Activated naive CD8-positive, alpha-beta T cell (primary cell): ENCODE results near the gene TESK2.

Experiments used
- H3K27ac Mint-ChIP-seq: one replicate; pipeline ENCODE4 v1.8.0; 2021; ENCODE audit warnings: mixed read lengths
- H3K27me3 Mint-ChIP-seq: one replicate; pipeline ENCODE4 v1.8.0; 2021; ENCODE audit warnings: mixed read lengths
- H3K36me3 Mint-ChIP-seq: one replicate; pipeline ENCODE4 v1.8.0; 2021; ENCODE audit warnings: mixed read lengths
- H3K4me1 Mint-ChIP-seq: one replicate; pipeline ENCODE4 v1.8.0; 2021; ENCODE audit warnings: low read depth, mixed read lengths
- H3K4me3 Mint-ChIP-seq: one replicate; pipeline ENCODE4 v1.8.0; 2021; ENCODE audit warnings: mild to moderate bottlenecking, mixed read lengths
- H3K9me3 Mint-ChIP-seq: one replicate; pipeline ENCODE4 v1.8.0; 2021; ENCODE audit warnings: low read depth, mixed read lengths

TESK2 gene

DNA sequence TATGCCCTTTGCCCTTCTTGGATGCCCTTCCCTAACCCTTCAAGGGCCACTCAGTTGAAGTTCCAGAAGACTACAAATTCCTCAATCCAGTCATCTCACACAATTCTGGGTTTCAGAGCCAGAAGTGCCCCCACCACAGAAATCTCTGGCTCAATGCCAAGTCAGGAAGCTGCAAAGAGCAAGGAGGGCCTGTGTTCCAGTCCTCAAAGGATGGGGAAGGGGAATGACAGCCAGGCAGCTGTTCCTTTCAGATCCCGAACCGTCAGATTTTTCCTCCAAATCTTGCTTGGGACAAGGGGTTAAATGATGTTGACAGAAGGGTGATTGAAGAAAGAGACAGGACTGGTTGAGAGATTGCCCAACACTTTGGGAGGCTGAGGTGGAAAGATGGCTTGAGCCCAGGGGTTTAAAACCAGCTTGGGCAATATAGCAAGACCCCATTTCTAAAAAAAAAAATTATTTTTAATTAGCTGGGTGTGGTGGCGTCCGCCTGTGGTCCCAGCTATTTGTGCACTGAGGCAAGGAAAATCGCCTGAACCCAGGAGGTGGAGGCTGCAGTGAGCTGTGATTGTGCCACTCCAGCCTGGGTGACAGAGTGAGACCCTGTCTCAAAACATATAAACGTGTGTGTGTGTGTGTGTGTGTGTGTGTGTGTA lies 165.0 kb downstream of the TESK2 start:
- Mint-ChIP-seq H3K4me3 (peak overlapping the region; percentile 88), H3K27me3 (no peaks in the 10 kb centered on the region), H3K9me3 (no peaks in the 10 kb centered on the region), H3K27ac (no peak overlapping the region), H3K36me3 (peaks cover 3% of the 10 kb centered on the region), H3K4me1 (peaks cover 14% of the 10 kb centered on the region)

DNA sequence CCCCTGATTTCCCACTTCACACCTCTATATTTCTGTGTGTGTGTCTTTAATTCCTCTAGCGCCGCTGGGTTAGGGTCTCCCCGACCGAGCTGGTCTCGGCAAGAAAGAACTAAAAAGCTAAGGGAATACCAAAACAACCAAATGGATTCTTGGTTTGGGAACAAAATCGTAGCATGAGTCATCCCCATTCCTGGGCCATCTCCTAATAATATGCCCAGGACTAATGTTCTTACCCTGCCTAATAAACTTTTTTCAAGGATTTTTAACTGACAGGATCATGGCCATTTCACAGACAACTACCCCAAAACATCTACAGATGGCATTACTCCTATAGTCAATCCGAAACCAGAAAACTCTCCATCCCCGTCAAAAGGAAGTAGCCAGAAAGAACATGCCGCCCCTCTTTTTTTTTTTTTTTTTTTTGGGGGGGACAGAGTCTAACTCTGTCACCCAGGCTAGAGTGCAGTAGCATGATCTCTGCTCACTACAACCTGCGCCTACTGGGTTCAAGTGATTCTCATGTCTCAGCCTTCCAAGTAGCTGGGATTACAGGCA lies 168.4 kb downstream of the TESK2 start:
- H3K4me1 Mint-ChIP-seq = peaks cover 4% of the 10 kb centered on the region

DNA sequence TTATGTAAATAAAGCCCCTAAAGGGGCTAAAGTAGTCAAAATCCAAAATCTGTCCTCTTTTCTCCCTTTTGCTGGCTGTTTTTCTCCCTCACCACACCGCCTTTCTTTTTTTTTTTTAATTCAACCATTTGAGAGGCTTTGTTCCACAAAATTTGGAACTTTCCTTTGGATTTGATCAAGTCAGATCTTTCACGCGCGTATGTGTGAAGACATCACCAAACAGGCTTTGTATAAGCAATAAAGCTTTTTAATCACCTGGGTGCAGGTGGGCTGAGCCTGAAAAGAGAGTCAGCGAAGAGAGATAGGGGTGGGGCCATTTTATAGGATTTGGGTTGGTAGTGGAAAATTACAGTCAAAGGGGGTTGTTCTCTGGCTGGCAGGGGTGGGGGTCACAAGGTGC lies 169.5 kb downstream of the TESK2 start:
- H3K4me3 Mint-ChIP-seq = no peak overlapping the region
- no peak overlapping the region for H3K27ac Mint-ChIP-seq
- H3K4me1 Mint-ChIP-seq = peaks cover 4% of the 10 kb centered on the region
- no peaks in the 10 kb centered on the region for H3K9me3 Mint-ChIP-seq
- no peaks in the 10 kb centered on the region for H3K27me3 Mint-ChIP-seq
- no peaks in the 10 kb centered on the region for H3K36me3 Mint-ChIP-seq

More for the DNA sequence above, 168.4 kb downstream of the TESK2 start:
- H3K36me3 Mint-ChIP-seq = no peaks in the 10 kb centered on the region
- no peak overlapping the region for H3K27ac Mint-ChIP-seq
- no peak overlapping the region for H3K4me3 Mint-ChIP-seq
- H3K27me3 Mint-ChIP-seq = no peaks in the 10 kb centered on the region
- no peaks in the 10 kb centered on the region for H3K9me3 Mint-ChIP-seq

DNA sequence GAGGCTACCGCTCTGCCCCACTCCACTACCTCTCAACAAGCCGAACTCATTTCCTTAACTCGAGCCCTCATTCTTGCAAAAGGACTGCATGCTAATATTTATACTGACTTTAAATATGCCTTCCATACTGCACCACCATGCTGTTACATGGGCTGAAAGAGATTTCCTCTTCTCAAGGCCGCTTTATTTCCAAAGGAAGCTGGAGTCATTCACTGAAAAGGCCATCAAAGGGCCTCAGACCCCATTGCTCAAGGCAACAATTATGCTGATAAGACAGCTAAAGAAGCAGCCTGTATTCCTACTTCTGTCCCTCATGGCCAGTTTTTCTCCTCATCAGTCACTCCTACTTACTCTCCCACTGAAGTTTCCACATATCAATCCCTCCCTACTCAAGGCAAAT lies 171.2 kb downstream of the TESK2 start:
- Mint-ChIP-seq H3K4me1 (no peaks in the 10 kb centered on the region), H3K36me3 (no peaks in the 10 kb centered on the region), H3K4me3 (no peak overlapping the region), H3K9me3 (no peaks in the 10 kb centered on the region), H3K27ac (no peak overlapping the region), H3K27me3 (no peaks in the 10 kb centered on the region)

DNA sequence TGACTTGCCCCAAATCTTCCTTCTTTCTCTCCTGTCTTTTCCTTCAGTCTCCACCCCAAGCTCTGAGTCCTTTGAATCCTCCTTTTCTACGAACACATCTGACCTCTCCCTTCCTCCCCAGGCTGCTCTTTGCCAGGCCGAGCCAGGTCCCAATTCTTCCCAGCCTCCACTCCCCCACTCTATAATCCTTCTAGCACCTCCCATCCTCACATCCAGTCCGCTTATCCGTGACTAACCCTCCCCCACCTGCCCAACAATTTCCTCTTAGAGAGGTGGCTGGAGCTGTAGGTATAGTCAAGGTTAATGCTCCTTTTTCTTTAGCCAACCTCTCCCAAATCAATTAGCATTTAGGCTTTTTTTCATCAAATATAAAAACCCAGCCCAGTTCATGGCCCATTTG lies 173.8 kb downstream of the TESK2 start:
- H3K27ac Mint-ChIP-seq = no peak overlapping the region
- H3K36me3 Mint-ChIP-seq = no peaks in the 10 kb centered on the region
- no peak overlapping the region for H3K4me3 Mint-ChIP-seq
- no peaks in the 10 kb centered on the region for H3K9me3 Mint-ChIP-seq
- peaks cover 2% of the 10 kb centered on the region for H3K27me3 Mint-ChIP-seq
- no peaks in the 10 kb centered on the region for H3K4me1 Mint-ChIP-seq

DNA sequence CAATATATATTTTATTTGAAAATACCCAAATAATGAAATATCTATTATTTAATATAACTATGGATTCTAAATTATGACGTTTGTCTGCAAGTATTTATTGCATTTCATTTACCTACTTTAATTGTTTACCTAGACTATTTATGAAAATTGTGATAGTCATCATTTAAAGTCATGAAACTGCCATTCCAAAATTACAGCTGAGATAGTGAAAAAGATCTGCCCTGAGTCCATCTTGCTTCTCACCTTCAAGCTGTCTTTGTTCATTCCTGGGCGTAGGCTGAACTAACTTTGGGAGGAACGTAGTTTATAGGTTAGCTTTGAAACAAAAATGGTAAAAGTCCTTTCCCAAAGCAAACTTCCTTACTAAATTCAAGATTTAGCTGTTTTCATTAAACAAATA lies 176.7 kb downstream of the TESK2 start:
- Mint-ChIP-seq H3K36me3 (no peaks in the 10 kb centered on the region), H3K9me3 (no peaks in the 10 kb centered on the region), H3K27ac (no peak overlapping the region), H3K27me3 (peaks cover 2% of the 10 kb centered on the region), H3K4me3 (no peak overlapping the region), H3K4me1 (no peaks in the 10 kb centered on the region)

DNA sequence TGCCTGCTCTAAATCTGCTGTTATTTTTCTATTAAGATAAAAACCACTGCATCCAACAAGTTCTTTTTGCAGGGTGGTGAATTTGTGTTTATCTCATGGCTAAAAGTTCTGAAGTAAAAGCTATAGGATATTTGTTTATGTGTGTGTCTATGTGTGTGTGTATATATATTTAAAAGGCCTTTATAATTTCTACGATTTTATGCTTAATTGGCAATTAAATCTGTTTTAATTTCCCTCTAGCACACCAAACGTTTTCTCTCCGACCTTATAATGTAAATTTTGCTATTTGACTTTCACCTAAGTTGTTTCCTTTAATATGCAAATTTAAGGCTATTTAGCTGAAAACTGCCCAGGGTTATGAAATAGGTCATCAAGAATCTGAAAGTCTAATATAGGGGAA lies 184.1 kb downstream of the TESK2 start:
- peak overlapping the region; percentile 30 for H3K4me3 Mint-ChIP-seq
- no peak overlapping the region for H3K27ac Mint-ChIP-seq
- no peaks in the 10 kb centered on the region for H3K36me3 Mint-ChIP-seq
- H3K9me3 Mint-ChIP-seq = no peaks in the 10 kb centered on the region
- H3K27me3 Mint-ChIP-seq = no peaks in the 10 kb centered on the region
- H3K4me1 Mint-ChIP-seq = peaks cover 34% of the 10 kb centered on the region

DNA sequence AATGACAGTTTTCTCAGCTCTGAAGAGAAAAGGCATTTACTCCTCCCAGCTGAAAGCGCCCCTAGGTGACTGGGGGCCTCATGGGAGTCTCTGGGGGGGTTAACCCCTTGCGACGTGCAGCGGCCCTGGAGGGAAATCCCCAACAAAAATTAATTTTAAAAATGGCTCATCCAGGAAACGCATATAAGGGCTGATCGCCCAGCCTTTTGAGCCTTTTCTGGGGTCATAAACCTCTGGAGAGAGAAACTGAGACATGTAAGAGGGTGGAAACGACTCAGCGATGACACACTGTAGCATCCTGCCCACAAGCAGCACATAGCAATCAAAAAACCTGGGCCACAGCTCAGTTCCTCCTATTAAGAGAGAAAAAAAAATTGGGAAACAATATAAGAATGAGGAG lies 184.6 kb downstream of the TESK2 start:
- Mint-ChIP-seq H3K9me3 (no peaks in the 10 kb centered on the region), H3K27me3 (no peaks in the 10 kb centered on the region), H3K4me1 (peaks cover 36% of the 10 kb centered on the region), H3K4me3 (peak overlapping the region; percentile 83), H3K27ac (peak overlapping the region; percentile 89), H3K36me3 (no peaks in the 10 kb centered on the region)

DNA sequence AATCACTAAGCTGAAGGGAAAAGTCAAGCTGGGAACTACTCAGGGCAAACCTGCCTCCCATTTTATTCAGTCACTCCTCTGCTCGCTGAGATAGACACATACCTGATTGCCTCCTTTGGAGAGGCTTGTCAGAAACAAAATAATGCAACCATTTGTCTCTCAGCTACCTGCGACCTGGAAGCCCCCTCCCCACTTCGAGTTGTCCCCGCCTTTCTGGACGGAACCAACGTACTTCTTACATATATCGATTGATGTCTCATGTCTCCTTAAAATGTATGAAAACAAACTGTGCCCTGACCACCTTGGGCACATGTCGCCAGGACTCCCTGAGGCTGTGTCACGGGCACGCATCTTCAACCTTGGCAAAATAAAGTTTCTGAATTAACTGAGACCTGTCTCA lies 185.7 kb downstream of the TESK2 start:
- Mint-ChIP-seq H3K36me3 (no peaks in the 10 kb centered on the region), H3K4me3 (peak overlapping the region; percentile 83), H3K27ac (peak overlapping the region; percentile 96), H3K4me1 (peaks cover 36% of the 10 kb centered on the region), H3K9me3 (no peaks in the 10 kb centered on the region), H3K27me3 (no peaks in the 10 kb centered on the region)

DNA sequence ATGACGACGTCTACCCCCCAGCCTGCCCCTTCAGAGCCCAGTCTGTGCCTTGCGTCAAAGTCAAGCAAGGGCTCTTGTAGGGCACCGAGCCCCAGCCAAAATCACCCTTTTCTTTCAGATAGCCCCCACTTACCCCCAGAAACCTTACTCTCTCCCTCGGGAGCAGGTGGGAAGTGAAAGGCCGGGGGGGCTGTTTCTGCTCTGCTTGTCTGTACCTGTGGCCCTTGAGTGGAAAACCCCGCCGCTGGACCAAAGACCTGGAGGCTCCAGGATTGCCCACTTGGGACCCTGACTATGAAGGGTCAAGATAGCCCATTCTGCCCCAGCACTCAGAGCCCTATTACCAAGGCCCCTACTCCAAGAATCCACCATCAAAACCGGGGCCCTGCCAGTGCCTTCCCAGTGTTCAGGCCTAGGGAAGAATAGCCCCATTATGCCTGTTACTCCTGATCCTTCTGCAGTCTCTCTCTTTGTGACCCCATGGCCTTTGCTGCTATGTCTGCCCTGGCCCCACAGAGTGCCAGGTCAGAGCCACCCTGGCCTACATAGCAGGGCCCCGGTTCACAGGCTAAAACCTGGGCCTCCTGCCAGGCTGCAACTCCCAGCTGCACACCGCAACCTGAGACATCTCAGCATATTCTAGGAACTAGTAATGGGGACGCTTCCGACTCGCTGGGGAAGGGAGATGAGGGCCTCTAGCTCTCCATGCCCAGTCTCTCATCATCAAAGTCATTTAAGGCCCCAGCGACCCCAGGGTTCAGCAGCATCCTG lies 186.5 kb downstream of the TESK2 start:
- peak overlapping the region; percentile 91 for H3K4me3 Mint-ChIP-seq
- peaks cover 36% of the 10 kb centered on the region for H3K4me1 Mint-ChIP-seq
- no peaks in the 10 kb centered on the region for H3K27me3 Mint-ChIP-seq
- no peaks in the 10 kb centered on the region for H3K36me3 Mint-ChIP-seq
- H3K27ac Mint-ChIP-seq = peak overlapping the region; percentile 96
- H3K9me3 Mint-ChIP-seq = no peaks in the 10 kb centered on the region

DNA sequence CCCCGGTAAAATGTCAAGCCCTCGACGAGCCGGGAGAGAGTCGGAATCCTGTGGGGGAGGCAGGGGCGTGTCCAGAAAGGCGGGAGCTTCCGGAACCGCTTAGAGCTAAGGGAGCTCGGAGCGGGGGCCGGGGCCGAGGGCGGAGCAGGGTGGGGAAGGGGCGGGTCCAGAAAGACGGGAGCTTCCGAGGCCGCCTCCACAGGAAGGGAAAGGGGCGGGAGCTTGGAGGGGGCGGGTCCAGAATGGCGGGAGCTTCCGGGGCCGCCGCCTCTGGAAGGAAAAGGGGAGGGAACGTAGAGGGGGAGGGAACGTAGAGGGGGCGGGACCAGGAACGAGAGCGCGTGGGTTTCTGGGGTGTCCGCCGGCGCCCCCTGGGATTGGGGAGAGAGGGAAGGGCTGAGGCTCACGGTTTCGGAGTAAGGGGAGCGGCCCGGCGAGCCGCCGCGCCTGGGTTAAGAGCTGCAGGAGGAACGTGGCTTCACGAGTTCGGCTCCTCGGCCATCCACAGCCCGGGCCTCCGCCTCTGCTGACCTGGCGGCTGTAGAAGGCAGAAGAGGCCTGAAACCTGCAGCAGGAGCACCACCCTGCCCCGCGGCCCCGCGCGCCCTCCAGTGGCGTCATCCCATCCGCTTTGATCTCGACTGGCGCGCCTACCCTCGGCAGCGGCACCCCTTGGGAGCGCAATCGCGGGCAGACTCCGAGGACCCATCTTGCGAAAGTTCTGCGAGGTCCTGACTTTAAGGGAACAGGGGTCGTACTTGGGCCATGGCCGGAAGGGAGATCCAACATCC lies 187.2 kb downstream of the TESK2 start:
- H3K27ac Mint-ChIP-seq = peak overlapping the region; percentile 96
- H3K36me3 Mint-ChIP-seq = no peaks in the 10 kb centered on the region
- peak overlapping the region; percentile 91 for H3K4me3 Mint-ChIP-seq
- H3K4me1 Mint-ChIP-seq = peaks cover 36% of the 10 kb centered on the region
- no peaks in the 10 kb centered on the region for H3K9me3 Mint-ChIP-seq
- H3K27me3 Mint-ChIP-seq = no peaks in the 10 kb centered on the region

DNA sequence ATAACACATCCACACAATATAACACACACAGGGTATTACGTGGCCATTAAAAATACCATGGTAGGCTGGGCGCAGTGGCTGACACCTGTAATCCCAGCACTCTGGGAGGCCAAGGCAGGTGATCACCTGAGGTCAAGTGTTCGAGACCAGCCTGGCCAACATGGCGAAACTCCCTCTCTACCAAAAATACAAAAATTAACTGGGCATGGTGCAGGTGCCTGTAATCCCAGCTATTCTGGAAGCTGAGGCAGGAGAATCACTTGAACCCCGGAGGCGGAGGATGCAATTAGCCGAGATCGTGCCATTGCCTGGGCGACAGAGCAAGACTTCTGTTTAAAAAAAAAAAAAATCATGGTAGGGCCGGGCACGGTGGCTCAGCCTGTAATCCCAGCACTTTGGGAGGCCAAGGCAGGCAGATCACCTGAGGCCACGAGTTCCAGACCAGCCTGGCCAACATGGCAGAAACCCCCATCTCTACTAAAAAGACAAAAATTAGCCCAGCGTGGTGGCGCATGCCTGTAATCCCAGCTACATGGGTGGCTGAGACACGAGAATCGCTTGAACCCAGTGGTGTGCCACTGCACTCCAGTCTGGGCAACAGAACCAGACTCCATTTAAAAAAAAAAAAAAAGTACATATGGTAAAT lies 188.3 kb downstream of the TESK2 start:
- no peaks in the 10 kb centered on the region for H3K36me3 Mint-ChIP-seq
- peak overlapping the region; percentile 16 for H3K27ac Mint-ChIP-seq
- H3K4me3 Mint-ChIP-seq = peak overlapping the region; percentile 48
- no peaks in the 10 kb centered on the region for H3K9me3 Mint-ChIP-seq
- no peaks in the 10 kb centered on the region for H3K27me3 Mint-ChIP-seq
- H3K4me1 Mint-ChIP-seq = peaks cover 36% of the 10 kb centered on the region

DNA sequence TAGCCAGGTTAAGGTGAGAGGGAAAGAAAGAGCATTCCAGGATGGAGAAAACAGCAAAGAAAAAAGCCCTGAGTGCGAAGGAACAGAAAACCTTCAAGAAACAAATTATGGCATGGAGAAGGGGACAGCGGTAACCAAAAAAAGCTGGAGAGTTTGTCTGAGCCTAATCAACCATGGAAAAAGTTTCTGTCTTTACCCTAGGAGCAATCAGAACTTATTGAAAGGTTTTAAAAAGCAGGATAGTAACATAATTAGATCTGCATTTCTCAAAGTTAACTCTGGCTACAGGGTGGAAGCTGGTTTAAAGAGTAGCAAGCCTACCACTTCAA lies 190.3 kb downstream of the TESK2 start:
- H3K36me3 Mint-ChIP-seq = no peaks in the 10 kb centered on the region
- no peaks in the 10 kb centered on the region for H3K27me3 Mint-ChIP-seq
- peaks cover 21% of the 10 kb centered on the region for H3K4me1 Mint-ChIP-seq
- no peak overlapping the region for H3K27ac Mint-ChIP-seq
- H3K4me3 Mint-ChIP-seq = no peak overlapping the region
- no peaks in the 10 kb centered on the region for H3K9me3 Mint-ChIP-seq

DNA sequence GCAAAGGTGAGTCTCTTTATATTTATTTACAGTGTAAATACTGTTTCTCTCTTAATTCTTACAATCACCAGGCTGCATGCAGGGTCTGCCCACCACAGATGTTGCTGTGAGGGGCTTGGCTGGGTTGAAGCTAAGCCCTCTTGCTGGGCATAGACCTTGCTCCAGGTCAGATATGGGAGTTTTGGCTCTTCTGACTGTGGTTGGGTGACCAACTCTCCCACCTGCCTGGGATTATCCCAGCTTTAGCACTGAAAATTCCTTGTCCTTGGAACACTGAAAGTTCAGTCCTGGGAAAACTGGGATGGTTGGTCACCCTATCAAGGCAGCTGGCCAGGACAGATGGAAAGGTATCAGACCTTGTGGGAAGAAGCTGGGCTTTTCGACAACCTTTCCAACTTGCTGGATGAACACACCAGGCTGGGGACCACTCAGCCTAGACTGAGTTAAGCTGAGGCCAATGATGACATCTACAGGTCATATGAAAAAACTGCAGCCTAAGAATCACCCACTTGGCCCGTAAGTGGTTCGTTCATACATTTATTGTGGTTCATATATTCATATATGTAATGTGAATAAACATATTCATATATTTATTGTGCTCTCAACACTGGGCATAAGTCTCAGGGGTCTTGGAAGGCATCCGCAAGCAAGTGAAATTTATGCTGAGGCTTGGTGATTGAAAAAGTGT lies 190.8 kb downstream of the TESK2 start:
- peaks cover 16% of the 10 kb centered on the region for H3K4me1 Mint-ChIP-seq
- H3K27me3 Mint-ChIP-seq = no peaks in the 10 kb centered on the region
- H3K27ac Mint-ChIP-seq = no peak overlapping the region
- H3K9me3 Mint-ChIP-seq = no peaks in the 10 kb centered on the region
- H3K36me3 Mint-ChIP-seq = no peaks in the 10 kb centered on the region
- no peak overlapping the region for H3K4me3 Mint-ChIP-seq
